Mesenchymal stem cell (in vitro differentiated cells and primary cell): ENCODE measurements around the gene IRS1.

ENCODE experiments used
- DNase-seq: peaks from one replicate; pipeline ENCODE4 v3.0.0-alpha.2; 2013
- H2AFZ ChIP-seq: one replicate; pipeline ENCODE4 v1.6.1; 2013; ENCODE audit warnings: low read depth, mild to moderate bottlenecking, control low read depth, inconsistent platforms, low read length, moderate library complexity
- H2AK5ac ChIP-seq: 2 replicates; pipeline ENCODE4 v1.6.1; 2013; ENCODE audit warnings: low read length, moderate library complexity, mild to moderate bottlenecking, inconsistent platforms; ENCODE audit not compliant: severe bottlenecking
- H2BK120ac ChIP-seq: one replicate; pipeline ENCODE4 v1.6.1; 2013; ENCODE audit warnings: low read depth, mild to moderate bottlenecking, inconsistent platforms, low read length, moderate library complexity
- H2BK12ac ChIP-seq, 2 experiments: one replicate each; pipeline ENCODE4 v1.6.1; 2013; ENCODE audit warnings: inconsistent platforms in 2 of 2, low read length in 2 of 2, mild to moderate bottlenecking in 2 of 2, moderate library complexity in 2 of 2, control low read depth in 1 of 2
- H2BK15ac ChIP-seq: one replicate; pipeline ENCODE4 v1.6.1; 2013; ENCODE audit warnings: mild to moderate bottlenecking, low read depth, inconsistent platforms; ENCODE audit not compliant: poor library complexity, severe bottlenecking
- H2BK5ac ChIP-seq: 2 replicates; pipeline ENCODE4 v1.6.1; 2013; ENCODE audit warnings: low read depth, mild to moderate bottlenecking, low read length, control low read depth, inconsistent platforms; ENCODE audit not compliant: poor library complexity, severe bottlenecking
- H3K14ac ChIP-seq, 2 experiments: one replicate each; pipeline ENCODE4 v1.6.1; 2013; ENCODE audit warnings: inconsistent platforms in 2 of 2, low read length in 2 of 2, control low read depth in 1 of 2, mild to moderate bottlenecking in 1 of 2, moderate library complexity in 1 of 2
- H3K18ac ChIP-seq, 2 experiments: one replicate each; pipeline ENCODE4 v1.6.1; 2013; ENCODE audit warnings: inconsistent platforms in 2 of 2, low read length in 2 of 2, control low read depth in 1 of 2, low read depth in 1 of 2, mild to moderate bottlenecking in 1 of 2
- H3K23ac ChIP-seq, 2 experiments: one replicate each; pipeline ENCODE4 v1.6.1; 2013; ENCODE audit warnings: inconsistent platforms in 2 of 2, low read length in 2 of 2, mild to moderate bottlenecking in 2 of 2, moderate library complexity in 2 of 2, control low read depth in 1 of 2
- H3K27ac ChIP-seq: 2 replicates; pipeline ENCODE4 v1.5.1; 2013; ENCODE audit warnings: mild to moderate bottlenecking, moderate library complexity, low read length, control low read depth, inconsistent platforms; ENCODE audit not compliant: poor library complexity, severe bottlenecking
- H3K27me3 ChIP-seq, 2 experiments: 2 replicates each; pipeline versions ENCODE4 v1.6.1 to v1.7.0; 2013; ENCODE audit warnings: low read length in 2 of 2, mild to moderate bottlenecking in 2 of 2, moderate library complexity in 2 of 2, control low read depth in 1 of 2, inconsistent platforms in 1 of 2; ENCODE audit not compliant: control insufficient read depth in 1 of 2, insufficient read depth in 1 of 2
- H3K36me3 ChIP-seq, 2 experiments: 2 replicates each; pipeline versions ENCODE4 v1.6.1 to v1.7.0; 2013; ENCODE audit warnings: low read length in 2 of 2, control low read depth in 1 of 2, inconsistent platforms in 1 of 2, low read depth in 1 of 2, mild to moderate bottlenecking in 1 of 2; ENCODE audit not compliant: insufficient read depth in 2 of 2, control insufficient read depth in 1 of 2
- H3K4ac ChIP-seq, 2 experiments: one replicate each; pipeline ENCODE4 v1.6.1; 2013; ENCODE audit warnings: inconsistent platforms in 2 of 2, low read length in 2 of 2, mild to moderate bottlenecking in 2 of 2, moderate library complexity in 2 of 2, control low read depth in 1 of 2, low read depth in 1 of 2
- H3K4me1 ChIP-seq: 2 replicates; pipeline ENCODE4 v1.6.1; 2013; ENCODE audit warnings: low read depth, low read length, control low read depth; ENCODE audit not compliant: control insufficient read depth, insufficient read depth
- H3K4me2 ChIP-seq: 2 replicates; pipeline ENCODE4 v1.6.1; 2013; ENCODE audit warnings: low read length, mild to moderate bottlenecking, inconsistent platforms; ENCODE audit not compliant: poor library complexity, severe bottlenecking
- H3K4me3 ChIP-seq, 2 experiments: 2 replicates each; pipeline versions ENCODE4 v1.5.1 to v1.7.0; 2013; ENCODE audit warnings: low read length in 2 of 2, mild to moderate bottlenecking in 2 of 2, control low read depth in 1 of 2, low read depth in 1 of 2; ENCODE audit not compliant: insufficient read depth in 1 of 2
- H3K79me1 ChIP-seq: replicated peaks from 2 replicates; pipeline ENCODE4 v1.6.1; 2013; ENCODE audit warnings: mild to moderate bottlenecking, control low read depth, low read length, inconsistent platforms; ENCODE audit not compliant: poor library complexity, severe bottlenecking
- H3K9ac ChIP-seq: 2 replicates; pipeline ENCODE4 v1.7.0; 2013; ENCODE audit warnings: mild to moderate bottlenecking, low read length, moderate library complexity
- H3K9me3 ChIP-seq: 2 replicates; pipeline ENCODE4 v1.7.0; 2013; ENCODE audit warnings: mild to moderate bottlenecking, low read length; ENCODE audit not compliant: control insufficient read depth
- H4K8ac ChIP-seq: one replicate; pipeline ENCODE4 v1.6.1; 2013; ENCODE audit warnings: inconsistent platforms, mild to moderate bottlenecking, low read length, moderate library complexity
- H4K91ac ChIP-seq: one replicate; pipeline ENCODE4 v1.6.1; 2013; ENCODE audit warnings: mild to moderate bottlenecking, low read length, inconsistent platforms
- WGBS: methylation state at CpG from one replicate; pipeline ENCODE4 v1.1.7; 2013; ENCODE audit warnings: mixed read lengths; 5-methylcytosine and 5-hydroxymethylcytosine counted together

The IRS1 gene

DNA sequence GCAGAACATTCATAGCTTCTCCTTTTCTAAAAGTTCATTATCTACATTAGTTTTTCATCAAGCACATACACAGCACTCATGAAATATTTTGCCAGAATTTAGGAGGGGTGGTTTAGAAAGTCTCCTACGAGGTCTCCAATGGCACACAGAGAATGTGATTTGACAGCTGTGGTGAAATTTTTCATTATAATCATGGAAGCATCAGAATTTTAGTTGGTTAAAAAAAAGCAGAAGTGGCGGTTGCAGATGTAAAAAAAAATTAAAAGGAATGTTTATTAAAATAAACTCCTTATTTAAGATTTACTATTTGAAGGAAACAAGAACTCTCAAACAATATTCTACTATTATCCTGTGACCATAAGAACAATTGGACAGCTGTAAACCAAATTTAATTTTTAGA is 25.4 kb upstream of the IRS1 start:
- H3K9me3 ChIP-seq, result peaks cover 3% of the 10 kb centered on the region
- H3K36me3 ChIP-seq, result no peaks in the 10 kb centered on the region
- no peak overlapping the region for H3K9ac ChIP-seq
- no peak overlapping the region for H2BK120ac ChIP-seq
- no peaks in the 10 kb centered on the region for H3K4me1 ChIP-seq
- H3K14ac ChIP-seq, result no peak overlapping the region
- H3K27me3 ChIP-seq, result no peaks in the 10 kb centered on the region
- H3K79me1 ChIP-seq, result no peaks in the 10 kb centered on the region
- no peak for DNase-seq
- no peak overlapping the region for H3K4ac ChIP-seq
- no peak overlapping the region for H2AFZ ChIP-seq
- H3K4me2 ChIP-seq, result no peak overlapping the region
- H4K8ac ChIP-seq, result no peak overlapping the region
- H3K23ac ChIP-seq, result no peak overlapping the region
- H2BK5ac ChIP-seq, result no peak overlapping the region
- no peak overlapping the region for H2AK5ac ChIP-seq
- 67% methylated on average over 1 of the region's 2 CpGs for WGBS
- H3K4me3 ChIP-seq, result no peak overlapping the region
- no peak overlapping the region for H3K18ac ChIP-seq
- no peak overlapping the region for H2BK15ac ChIP-seq
- no peak overlapping the region for H2BK12ac ChIP-seq
- H4K91ac ChIP-seq, result no peak overlapping the region
- no peak overlapping the region for H3K27ac ChIP-seq

DNA sequence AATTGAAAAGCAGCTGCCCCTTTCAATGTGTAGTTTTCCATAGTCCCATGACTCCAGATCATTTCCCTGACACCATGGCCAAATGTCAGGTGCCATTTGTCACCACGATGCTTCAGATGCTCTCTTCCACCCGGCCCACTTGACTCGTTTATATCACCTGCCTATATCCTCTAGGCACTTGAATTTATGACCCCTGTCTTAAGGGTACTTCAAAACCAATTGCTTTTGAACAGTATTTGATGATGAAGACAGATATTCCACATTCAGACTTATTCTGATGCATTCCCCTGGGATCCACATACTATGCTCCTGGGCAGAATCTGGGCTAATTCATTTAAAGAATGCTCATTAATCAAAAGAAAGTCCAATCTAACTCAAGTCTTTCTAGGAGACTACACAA is 19.3 kb upstream of the IRS1 start:
- H2AFZ ChIP-seq, result no peak overlapping the region
- DNase-seq, result no peak
- no peaks in the 10 kb centered on the region for H3K36me3 ChIP-seq
- no peaks in the 10 kb centered on the region for H3K79me1 ChIP-seq
- H3K9ac ChIP-seq, result no peak overlapping the region
- H3K27me3 ChIP-seq, result no peaks in the 10 kb centered on the region
- no peak overlapping the region for H3K4ac ChIP-seq
- H2BK12ac ChIP-seq, result no peak overlapping the region
- no peak overlapping the region for H4K91ac ChIP-seq
- no peak overlapping the region for H2BK15ac ChIP-seq
- no peak overlapping the region for H3K18ac ChIP-seq
- no peaks in the 10 kb centered on the region for H3K4me1 ChIP-seq
- H3K27ac ChIP-seq, result no peak overlapping the region
- no peak overlapping the region for H4K8ac ChIP-seq
- 69% methylated on average over 2 of the region's 3 CpGs for whole genome bisulfite sequencing
- H3K9me3 ChIP-seq, result peaks cover 3% of the 10 kb centered on the region
- H3K4me3 ChIP-seq, result no peak overlapping the region
- H2BK5ac ChIP-seq, result no peak overlapping the region
- no peak overlapping the region for H2BK120ac ChIP-seq
- H3K14ac ChIP-seq, result no peak overlapping the region
- H2AK5ac ChIP-seq, result no peak overlapping the region
- no peak overlapping the region for H3K23ac ChIP-seq
- H3K4me2 ChIP-seq, result no peak overlapping the region

DNA sequence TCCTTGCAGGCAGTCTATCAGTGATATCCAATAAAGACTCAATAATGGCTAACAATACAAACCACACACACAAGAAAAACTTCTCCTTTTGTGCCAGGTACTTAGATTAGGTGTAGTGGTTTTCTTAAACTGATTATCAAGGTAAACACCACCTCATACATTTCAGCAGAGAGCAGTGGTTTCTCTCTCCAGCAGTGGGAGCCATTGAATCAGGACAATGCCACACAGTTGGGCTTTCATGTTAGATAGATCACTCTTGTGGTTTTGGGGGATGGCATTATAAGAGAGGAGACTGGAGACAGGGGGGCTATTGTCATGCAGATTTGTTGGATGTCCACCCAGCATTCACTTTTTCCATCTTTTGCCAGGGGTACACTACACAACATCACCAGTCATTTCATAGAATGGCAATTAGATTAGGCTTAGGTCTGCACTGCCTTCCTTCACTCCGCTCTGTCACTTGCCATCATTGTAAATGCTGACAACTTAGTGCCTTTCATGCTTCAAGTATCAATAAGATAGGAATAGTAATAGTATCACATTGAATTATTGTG is 13.6 kb upstream of the IRS1 start:
- Histone ChIP-seq H3K9me3 (no peaks in the 10 kb centered on the region), H2AFZ (no peak overlapping the region), H3K18ac (no peak overlapping the region), H3K4me1 (no peaks in the 10 kb centered on the region), H3K14ac (no peak overlapping the region), H2BK12ac (no peak overlapping the region), H2BK120ac (no peak overlapping the region), H4K91ac (no peak overlapping the region), H2BK5ac (no peak overlapping the region), H3K27ac (no peak overlapping the region), H3K4me2 (no peak overlapping the region), H3K23ac (no peak overlapping the region), H3K27me3 (no peaks in the 10 kb centered on the region), H2BK15ac (no peak overlapping the region), H3K4me3 (no peak overlapping the region), H3K9ac (no peak overlapping the region), H3K79me1 (no peaks in the 10 kb centered on the region), H2AK5ac (no peak overlapping the region), H4K8ac (no peak overlapping the region), H3K36me3 (no peaks in the 10 kb centered on the region), H3K4ac (no peak overlapping the region)
- WGBS, result no CpG with 5 or more reads among the region's 1 CpG
- DNase-seq, result peak; percentile 12

DNA sequence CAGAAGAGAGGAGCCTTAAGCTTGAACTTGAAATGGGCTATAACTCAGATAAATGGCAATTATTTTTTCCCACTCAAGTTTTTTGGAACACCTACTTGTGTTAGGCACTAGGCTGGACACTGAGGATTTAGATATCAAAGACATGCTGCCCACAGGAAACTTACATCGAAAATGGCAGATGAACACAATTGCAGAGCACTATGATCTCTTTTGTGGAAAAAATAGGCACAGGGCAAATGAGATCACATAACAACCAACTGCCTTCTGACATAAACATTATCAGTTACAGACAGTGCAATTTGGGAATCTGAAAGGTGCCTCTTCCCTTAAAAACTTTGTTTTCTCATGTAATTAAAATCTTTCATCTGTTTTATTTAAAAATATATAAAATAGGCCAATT is 3.8 kb upstream of the IRS1 start:
- no peak overlapping the region for H3K4me2 ChIP-seq
- H2AFZ ChIP-seq, result no peak overlapping the region
- no peak overlapping the region for H4K8ac ChIP-seq
- no peak overlapping the region for H3K4me3 ChIP-seq
- no peak overlapping the region for H2AK5ac ChIP-seq
- H3K23ac ChIP-seq, result no peak overlapping the region
- no peak overlapping the region for H2BK5ac ChIP-seq
- H3K4me1 ChIP-seq, result peaks cover 4% of the 10 kb centered on the region
- no peak overlapping the region for H3K14ac ChIP-seq
- H3K27me3 ChIP-seq, result no peaks in the 10 kb centered on the region
- H2BK12ac ChIP-seq, result no peak overlapping the region
- H3K4ac ChIP-seq, result no peak overlapping the region
- 100% methylated on average over 1 of the region's 1 CpG for WGBS
- DNase-seq, result no peak
- H4K91ac ChIP-seq, result no peak overlapping the region
- H3K9ac ChIP-seq, result no peak overlapping the region
- no peak overlapping the region for H3K18ac ChIP-seq
- H3K9me3 ChIP-seq, result no peaks in the 10 kb centered on the region
- no peak overlapping the region for H2BK15ac ChIP-seq
- H3K27ac ChIP-seq, result no peak overlapping the region
- H2BK120ac ChIP-seq, result no peak overlapping the region
- H3K79me1 ChIP-seq, result no peaks in the 10 kb centered on the region
- no peaks in the 10 kb centered on the region for H3K36me3 ChIP-seq
